HG03108 (cell line): Measurements from ENCODE around the gene CARF.
"Not testable (repeated sequence)": the region's sequence is repeated elsewhere in the genome, so short reads cannot be mapped to it uniquely, and the experiment has no call there.

Experiments used
- ATAC-seq: cut with Tn5 transposase; IDR thresholded peaks from one replicate; pipeline ENCODE4 v1.9.1; 2021; ENCODE audit warnings: moderate library complexity; ENCODE audit not compliant: unreplicated experiment

CARF gene, protein sequence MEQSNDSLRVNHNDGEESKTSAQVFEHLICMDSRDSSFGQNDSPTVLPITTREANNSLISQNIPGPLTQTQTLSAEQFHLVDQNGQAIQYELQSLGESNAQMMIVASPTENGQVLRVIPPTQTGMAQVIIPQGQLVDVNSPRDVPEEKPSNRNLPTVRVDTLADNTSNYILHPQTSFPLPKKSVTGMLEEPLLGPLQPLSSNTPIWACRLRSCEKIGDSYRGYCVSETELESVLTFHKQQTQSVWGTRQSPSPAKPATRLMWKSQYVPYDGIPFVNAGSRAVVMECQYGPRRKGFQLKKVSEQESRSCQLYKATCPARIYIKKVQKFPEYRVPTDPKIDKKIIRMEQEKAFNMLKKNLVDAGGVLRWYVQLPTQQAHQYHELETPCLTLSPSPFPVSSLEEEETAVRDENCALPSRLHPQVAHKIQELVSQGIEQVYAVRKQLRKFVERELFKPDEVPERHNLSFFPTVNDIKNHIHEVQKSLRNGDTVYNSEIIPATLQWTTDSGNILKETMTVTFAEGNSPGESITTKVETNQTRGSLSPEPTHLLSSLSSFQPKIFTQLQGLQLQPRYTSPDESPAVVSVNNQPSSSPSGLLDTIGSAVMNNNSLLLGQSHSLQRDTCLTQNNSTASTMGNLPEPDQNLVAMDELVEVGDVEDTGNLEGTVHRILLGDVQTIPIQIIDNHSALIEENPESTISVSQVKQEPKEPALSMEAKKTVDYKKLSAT

GRCh38 chr2:202911512-202912341 is at the start of gene CARF, which contains the start of gene WDR12:
TSS of gene CARF (plus strand) at chr2:202912275. CDS start at chr2:202941903, 29,628 bp downstream.
TSS of gene WDR12 (minus strand) at chr2:202911673. CDS start at chr2:202911476, 197 bp downstream.
- ATAC-seq: peak; percentile 68

DNA sequence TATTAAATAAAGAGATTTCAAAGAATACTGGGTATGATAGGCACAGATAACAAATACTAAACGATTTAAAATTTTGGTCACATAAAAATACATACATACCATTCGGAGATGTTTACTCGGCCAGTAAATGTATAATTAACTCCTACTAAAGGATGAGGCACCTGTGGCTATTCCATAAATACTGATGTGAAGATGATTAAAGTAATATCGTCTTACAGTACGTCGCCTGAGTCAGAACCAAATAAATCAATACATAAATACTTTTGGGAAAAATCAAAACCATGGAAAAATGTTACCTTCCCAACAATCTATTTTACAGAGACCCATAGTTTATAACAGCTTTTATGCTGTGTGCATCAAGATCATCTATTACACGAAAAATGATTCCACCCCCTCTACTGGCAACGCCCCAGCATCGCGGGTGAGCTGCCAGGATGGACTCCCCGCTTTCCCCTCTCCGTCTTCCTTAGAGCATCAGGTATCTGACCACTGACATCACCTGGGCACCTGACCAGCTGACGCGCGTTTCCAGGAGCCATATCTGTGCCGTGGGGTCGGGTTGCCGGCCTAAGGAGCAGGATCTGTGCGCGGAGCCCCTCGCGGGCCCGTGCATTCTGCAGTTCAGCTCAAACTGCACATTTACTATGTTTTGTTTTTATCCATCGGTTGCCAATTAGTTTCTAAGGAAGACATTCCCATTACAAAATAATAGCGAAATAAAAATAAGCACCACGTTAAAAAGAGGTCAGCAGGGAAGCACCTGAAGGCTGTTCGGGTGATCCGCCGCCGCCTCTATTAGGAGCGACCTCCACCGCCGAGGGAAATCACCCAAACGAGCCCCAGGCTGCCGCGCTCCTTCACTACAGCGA is 41.4 kb upstream of the CARF start:
- ATAC-seq: peak; percentile 71

GRCh38 chr2:202871300-202872141 is 40.6 kb upstream of the CARF start, which contains the start of gene ICA1L:
TSS of gene ICA1L (minus strand) at chr2:202871766. CDS start at chr2:202829009, 42,757 bp downstream.
- peak; percentile 49 for ATAC-seq

DNA sequence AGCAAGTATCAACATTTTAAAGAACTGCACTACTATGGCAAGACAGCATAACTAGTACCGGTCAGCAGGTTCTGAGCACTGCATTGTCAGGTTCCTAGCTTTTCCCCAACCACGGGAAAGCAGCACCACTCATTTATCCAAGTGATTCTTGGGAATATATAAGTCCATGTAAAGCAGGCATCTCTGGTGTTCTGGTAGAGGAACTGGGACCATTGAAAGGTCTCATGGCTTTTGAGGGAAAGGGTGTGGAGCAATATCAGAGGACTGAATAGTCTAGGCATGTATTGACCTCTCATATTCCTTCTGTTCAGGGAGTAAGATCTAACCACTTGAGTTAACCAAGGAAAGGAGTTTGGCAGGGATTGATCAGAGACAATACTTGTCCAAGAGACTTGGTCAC is 34.4 kb upstream of the CARF start:
- no peak for ATAC-seq

DNA sequence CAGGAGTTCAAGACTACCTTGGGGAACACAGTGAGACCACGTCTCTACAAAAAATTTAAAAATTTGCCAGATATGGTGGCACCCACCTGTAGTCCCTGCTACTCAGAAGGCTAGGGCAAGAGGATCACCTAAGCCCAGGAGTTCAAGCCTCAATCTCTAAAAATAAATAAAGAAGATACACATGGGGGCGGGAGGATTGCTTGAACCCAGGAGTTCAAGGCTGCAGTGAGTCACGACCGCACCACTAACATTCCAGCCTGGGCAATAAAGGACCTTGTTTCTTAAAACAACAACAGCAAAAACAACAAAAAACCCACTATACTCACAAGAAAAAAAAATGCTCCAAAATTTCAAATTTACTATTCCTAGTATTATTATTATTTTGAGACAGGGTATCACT is 30.5 kb upstream of the CARF start:
- ATAC-seq: no peak

DNA sequence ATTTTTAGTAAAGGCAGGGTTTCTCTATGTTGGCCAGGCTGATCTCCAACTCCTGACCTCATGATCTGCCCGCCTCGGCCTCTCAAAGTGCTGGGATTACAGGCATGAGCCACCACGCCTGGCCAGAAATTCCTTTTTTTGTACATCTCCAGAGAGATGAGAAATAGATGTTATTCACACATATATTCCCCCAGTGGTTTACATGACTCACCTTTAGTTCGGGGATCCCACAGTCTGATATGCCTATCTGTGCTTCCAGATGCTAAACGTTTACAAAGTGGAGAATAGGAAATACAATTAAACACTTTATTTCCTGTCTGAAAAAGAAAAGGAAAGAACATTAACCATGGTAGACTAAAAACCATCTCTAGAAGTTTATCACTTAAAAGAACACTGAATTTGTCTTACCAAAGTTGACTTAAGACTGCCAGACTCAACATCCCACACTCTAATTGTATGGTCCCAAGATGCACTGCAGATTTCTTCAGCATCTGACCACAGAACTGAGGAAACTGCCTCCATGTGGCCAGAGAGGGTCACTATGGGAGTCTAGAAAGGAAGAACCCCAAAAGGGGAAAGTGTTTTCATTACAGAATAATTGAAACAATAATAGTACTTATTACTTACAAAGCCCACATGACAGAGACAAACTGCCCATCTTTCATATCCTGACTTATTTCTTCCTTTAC is 27.9 kb upstream of the CARF start:
- no peak for ATAC-seq

DNA sequence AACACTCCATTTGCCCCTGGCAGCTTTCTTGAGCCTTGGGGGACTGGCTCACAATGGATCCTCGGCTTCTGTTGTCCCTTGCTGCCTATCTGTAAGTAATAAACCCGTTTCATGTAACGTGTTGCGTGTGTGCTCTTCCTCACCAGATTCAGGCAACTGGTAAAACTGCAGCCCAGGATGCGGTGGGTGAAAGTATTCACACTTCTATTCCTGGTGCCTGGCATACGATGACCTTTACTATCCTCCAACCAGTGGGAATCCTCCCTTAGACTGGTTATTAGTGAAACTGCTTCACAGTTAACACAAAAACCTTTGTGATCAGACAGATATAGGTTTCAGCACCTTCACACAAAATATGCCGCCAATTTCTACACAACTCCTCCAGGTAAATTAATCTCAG is 26.9 kb upstream of the CARF start:
- no peak for ATAC-seq

DNA sequence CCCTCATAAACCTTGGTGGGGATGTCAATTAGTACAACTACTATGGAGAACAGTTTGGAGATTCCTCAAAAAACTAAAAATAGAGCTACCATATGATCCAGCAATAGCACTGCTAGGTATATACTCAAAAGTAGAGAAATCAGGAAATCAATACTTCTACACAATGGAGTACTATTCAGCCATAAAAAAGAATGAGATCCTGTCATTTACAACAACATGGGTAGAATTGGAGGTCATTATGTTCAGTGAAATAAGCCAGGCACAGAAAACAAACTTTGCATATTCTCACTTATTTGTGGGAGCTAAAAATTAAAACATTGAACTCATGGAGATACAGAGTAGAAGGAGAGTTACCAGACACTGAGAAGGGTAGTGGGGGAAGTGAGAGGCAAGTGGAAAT is 6.6 kb upstream of the CARF start:
- not testable (repeated sequence) for ATAC-seq

DNA sequence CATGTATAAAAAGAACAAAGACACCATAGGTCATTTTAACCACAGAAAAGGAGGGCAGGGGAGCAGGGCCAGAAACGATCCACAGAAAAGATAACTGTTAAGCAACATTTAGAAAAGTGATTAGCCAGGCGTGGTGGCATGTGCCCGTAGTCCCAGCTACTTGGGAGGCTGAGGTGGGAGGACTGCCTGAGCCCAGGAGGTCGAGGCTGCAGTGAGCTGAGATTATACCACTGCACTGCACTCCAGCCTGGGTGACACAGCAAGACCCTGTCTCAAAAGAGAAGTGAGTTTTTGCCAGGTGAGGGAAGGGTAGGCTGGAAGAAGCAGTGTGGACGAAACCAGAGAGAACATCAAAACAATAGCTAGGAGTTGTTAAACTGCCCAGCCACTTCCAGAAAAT is 3.9 kb upstream of the CARF start:
- no peak for ATAC-seq

DNA sequence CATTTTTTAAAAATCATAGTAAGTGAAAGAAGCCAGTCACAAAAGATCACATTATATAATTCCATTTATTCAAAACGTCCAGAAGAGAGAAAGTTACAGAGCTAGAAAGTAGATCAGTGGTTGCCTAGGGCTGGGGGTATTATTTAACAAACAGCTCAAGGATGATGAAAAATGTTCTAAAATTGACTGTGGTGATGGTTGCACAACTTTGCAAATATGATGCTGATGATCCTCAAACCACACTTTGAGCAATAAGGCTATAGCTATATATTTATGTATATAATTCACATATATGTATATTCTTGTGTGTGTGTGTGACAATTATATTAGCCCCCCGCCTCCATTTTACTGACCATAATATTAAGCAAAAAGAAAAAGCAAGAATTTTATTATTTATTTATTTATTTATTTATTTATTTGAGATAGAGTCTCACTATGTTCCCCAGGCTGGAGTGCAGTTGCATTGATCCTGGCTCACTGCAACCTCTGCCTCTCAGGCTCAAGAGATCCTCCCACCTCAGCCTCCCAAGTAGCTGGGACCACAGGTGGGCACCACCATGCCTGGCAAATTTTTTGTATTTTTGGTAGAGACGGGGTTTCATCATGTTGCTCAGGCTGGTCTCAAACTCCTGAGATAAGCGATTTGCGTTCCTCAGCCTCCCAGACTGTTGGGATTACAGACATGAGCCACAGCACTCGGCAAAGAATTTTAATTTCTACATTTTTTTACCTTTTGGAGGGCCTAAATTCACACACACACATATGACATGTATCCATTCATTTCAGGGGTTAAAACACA is 2.5 kb upstream of the CARF start:
- no peak for ATAC-seq

DNA sequence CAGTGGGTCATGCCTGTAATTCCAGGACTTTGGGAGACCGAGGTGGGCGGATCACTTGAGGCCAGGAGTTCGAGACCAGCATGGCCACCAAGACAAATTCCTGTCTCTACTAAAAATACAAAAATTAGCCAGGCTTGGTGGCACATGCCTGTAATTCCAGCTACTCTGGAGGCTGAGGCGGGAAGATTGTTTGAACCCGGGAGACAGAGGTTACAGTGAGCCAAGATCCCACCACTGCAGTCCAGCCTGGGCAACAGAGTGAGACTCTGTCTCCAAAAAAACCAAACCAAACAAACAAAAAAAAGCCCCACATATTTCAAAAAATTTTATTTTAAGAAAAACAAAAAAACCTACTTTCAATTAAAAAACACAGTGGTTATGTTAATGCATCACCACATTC is 1.8 kb upstream of the CARF start:
- not testable (repeated sequence) for ATAC-seq

GRCh38 chr2:202910698-202911097 is 1.4 kb upstream of the CARF start:
- no peak for ATAC-seq

- peak; percentile 1 for ATAC-seq
These were observed 918 bp upstream of the CARF start for GRCh38 chr2:202911203-202911511.

DNA sequence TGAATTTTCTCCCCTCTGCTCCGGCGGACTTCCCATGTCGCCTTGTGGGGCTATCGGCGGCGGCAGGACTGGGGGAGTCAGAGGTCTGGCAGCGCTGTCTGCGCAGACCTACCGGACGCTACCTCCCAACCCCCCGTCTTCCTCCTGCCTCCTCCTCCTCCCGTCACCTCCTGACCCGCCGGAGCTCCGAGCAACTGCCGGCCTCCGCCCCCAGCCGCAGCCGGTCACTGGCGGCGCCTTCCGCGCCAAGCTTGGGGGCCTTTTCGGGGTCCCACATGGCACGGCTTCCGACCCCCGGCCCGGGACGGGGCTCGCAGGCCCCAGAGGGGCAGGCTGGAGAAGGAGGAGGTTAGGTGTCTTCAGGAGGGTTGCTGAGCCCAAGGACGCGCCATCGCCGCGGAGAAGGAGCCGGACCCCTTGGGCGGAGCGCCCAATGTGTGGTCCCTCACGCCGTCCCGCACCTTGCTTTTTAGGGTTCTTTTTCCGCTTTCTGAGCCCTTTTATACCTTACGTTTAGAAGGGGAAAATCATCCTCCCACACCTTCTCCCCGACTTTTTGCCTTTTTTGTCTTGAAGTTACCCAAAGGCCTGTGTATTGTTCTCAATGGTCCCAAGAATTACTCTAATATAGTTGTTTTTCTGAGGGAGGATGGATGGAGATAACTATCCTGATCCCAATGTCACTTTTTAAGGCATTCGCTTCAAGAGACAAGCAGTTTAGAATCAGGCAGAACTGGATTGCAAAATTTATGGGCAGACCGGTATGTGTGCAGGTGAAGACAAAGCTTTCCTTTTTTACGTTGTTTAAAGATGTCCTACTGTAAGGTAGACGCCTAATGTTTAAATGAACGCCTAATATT is 497 bp downstream of the CARF start:
- peak; percentile 50 for ATAC-seq

GRCh38 chr2:202918860-202919259 is 6.8 kb downstream of the CARF start:
- ATAC-seq: no peak

DNA sequence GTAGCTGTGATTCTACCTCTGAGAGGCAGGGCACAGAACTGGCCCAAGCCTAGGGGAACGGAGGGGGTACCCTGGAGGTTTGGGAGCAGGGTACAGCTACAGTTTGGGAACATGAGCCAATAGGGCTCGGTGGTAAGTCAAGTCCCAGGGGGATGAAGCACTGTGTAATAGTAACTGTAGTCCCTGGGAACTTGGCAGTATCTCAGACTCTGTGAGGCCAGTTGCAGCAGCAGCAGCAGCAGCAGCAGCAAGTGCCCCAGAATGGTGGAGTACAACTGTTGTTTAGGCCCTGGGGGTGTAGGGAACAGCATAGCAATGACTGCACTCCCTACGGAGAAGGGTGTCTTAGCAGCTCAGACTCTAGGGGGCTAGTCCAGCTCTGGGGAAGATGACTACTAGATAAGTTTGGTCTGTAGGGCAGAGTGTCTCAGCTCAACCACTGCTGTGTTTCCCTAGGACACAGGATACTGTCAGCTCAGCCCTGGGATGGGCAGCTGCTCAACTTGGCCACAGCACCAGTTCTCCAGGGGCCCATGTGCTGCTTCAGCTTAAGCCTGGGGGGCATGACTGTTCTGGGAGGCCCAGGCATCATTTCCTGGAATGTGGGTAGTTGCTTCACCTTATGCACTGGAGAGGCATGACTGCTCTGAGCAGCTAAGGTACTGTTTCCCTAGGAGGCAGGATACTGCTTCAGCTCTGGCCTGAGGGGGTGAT is 20.5 kb downstream of the CARF start:
- no peak for ATAC-seq

- ATAC-seq: no peak
These were observed 21.1 kb downstream of the CARF start for GRCh38 chr2:202933139-202933510.
